Natural killer cell treated with Interleukin-12 subunit alpha and Interleukin-12 subunit beta and Interleukin-15 and Interleukin-18, amount 100 ng/mL, for 72 hours (primary cell): ENCODE data around the gene FOXI2. TPM values are rescaled to one million over a fixed set of nuclear protein-coding genes. Genes with fewer than 3 reads are reported as not detected.

Source experiments
- ATAC-seq, 2 donors: fragments of 150-1000 bp; cut with Tn5 transposase in 1 of 2; sonication (Bioruptor Pico), chemical (Tn5 transposase) in 1 of 2; 2 replicates each; pipeline ENCODE4 v1.10.0; 2021
- DNase-seq: peaks from one replicate; pipeline ENCODE4 v3.0.0; 2022; ENCODE audit warnings: low spot score
- H3K27ac Mint-ChIP-seq, 2 donors: 1 replicate in 1 of 2; 2 replicates in 1 of 2; pipeline ENCODE4 v1.8.0; 2022; ENCODE audit warnings: mixed read lengths in 2 of 2, mild to moderate bottlenecking in 1 of 2, moderate library complexity in 1 of 2
- H3K27me3 Mint-ChIP-seq, 2 donors: 1 replicate in 1 of 2; 2 replicates in 1 of 2; pipeline ENCODE4 v1.8.0; 2022; ENCODE audit warnings: mixed read lengths in 2 of 2
- H3K36me3 Mint-ChIP-seq: one replicate; pipeline ENCODE4 v1.8.0; 2022; ENCODE audit warnings: mixed read lengths
- H3K4me1 Mint-ChIP-seq, 2 donors: 1 replicate in 1 of 2; 2 replicates in 1 of 2; pipeline ENCODE4 v1.8.0; 2022; ENCODE audit warnings: low read depth in 2 of 2, mixed read lengths in 2 of 2, mild to moderate bottlenecking in 1 of 2
- H3K4me3 Mint-ChIP-seq: one replicate; pipeline ENCODE4 v1.8.0; 2022; ENCODE audit warnings: mixed read lengths
- H3K9me3 Mint-ChIP-seq: 2 replicates; pipeline ENCODE4 v1.8.0; 2022; ENCODE audit warnings: mixed read lengths
- total RNA-seq, 2 donors: library from RNA; stranded (reverse); gene quantifications; one replicate each; pipeline ENCODE4 v1.2.3, GENCODE V29; 2022

The FOXI2 gene
- total RNA-seq, 2 donors from 2014 or later, result not detected

DNA sequence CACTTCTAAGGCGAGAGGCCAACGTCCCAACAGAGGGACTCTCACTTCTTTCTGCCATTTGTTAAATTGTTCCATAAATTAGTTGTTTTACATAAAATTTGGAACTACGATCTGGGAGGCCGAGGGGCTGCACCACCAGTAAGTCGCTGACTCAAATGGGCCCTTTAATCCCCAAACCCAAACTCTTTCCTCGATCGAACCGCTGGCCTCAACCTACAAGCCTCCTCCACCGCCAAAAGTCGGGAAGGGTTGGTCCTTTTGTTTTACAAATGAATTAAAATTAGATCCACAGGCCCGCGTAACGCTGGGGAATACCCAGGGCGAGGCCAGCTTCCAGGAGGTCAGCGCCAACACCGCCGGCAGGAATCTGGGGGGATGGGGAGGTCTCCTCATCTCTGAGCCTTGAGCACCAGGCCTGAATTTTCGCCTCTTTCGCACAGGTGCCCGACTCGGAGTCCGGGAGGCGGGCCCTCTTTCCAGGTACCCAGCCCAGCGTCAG, 1.2 kb upstream of the FOXI2 start:
- Mint-ChIP-seq H3K36me3 (peaks cover 5% of the 10 kb centered on the region), H3K27me3 (peaks cover 20 to 22% of the 10 kb centered on the region in 2 donors), H3K9me3 (no peaks in the 10 kb centered on the region), H3K27ac (no peak overlapping the region), H3K4me1 (no peaks in the 10 kb centered on the region), H3K4me3 (no peak overlapping the region)
- DNase-seq (no peak), ATAC-seq (no peak)

DNA sequence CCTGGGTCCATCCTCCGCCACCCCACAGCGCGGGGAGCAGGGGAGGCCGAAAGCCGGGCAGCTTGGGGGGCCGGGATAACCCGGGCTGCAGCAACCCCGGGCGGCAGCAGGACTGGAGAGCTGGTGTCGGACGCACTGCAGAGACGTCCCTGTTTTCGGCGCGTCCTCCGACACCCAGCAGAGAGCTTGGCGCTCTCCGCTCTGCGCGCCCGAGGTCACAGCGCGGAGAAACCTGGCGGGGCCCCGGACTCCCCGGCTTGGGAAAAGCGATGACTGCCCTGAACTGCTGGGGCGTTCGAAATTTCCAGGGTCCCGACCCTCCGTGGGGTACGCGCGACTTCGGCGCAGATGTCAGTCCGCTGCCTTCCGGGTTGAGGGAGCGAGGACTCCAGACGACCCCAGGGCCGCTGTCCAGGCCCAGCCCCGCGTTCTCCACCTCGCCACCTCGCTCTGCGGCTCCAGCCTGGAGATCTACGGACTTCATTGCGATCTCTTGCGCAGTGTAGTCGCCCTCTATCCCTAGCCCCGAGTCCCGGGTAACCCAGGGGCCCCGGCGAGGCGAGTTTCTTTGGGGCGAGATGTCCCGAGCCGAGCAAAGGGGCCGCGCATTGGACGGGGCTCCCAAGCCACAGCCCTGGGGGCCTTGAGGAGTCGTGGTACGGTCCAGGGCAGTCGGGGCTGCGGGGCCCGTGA, 617 bp upstream of the FOXI2 start:
- Mint-ChIP-seq H3K4me3 (no peak overlapping the region), H3K4me1 (no peaks in the 10 kb centered on the region), H3K9me3 (no peaks in the 10 kb centered on the region), H3K27me3 (peaks cover 20 to 22% of the 10 kb centered on the region in 2 donors), H3K36me3 (peaks cover 5% of the 10 kb centered on the region), H3K27ac (no peak overlapping the region)
- peak in 1 of 2 donors; percentile 6 for ATAC-seq
- DNase-seq, result no peak

DNA sequence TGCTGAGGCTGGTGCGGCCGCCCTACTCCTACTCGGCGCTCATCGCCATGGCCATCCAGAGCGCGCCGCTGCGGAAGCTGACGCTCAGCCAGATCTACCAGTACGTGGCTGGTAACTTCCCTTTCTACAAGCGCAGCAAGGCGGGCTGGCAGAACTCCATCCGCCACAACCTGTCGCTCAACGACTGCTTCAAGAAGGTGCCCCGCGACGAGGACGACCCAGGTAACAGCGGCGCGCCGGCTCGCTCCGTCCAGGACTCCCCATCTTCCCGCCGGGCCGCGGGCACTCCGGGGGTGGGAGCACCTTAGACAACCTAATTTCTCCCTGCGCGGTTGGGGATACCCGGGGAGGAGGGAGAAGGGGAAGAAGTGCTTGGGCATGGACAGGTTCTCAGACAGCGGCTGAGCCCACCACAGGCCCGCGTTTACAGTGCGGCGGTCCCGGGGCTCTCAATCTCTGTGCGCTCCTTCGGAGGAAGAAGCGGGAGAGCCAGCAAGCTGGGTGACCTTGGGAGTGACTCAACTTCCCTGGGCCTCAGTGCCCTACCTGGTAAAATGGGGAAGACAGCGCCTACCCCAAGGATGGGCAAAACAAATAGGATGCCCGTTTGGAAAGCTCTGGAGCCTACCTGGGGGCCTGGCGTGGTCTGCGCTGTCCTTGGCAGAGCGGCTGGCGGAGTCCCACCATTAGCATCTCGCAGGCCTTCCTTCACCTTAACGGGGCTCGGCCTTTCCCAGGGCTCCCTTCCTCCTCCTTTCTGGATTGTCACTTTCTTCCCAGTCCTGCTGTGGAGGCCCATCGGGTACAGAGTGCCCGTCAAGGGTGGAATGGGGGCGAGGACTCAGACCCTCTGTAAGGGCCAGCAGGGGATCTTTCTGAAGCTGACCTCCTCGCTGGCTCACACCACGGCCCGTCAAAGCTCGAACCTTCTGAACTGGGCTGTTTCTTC, 852 bp downstream of the FOXI2 start:
- no peaks in the 10 kb centered on the region for H3K4me1 Mint-ChIP-seq
- ATAC-seq, result no peak

DNA sequence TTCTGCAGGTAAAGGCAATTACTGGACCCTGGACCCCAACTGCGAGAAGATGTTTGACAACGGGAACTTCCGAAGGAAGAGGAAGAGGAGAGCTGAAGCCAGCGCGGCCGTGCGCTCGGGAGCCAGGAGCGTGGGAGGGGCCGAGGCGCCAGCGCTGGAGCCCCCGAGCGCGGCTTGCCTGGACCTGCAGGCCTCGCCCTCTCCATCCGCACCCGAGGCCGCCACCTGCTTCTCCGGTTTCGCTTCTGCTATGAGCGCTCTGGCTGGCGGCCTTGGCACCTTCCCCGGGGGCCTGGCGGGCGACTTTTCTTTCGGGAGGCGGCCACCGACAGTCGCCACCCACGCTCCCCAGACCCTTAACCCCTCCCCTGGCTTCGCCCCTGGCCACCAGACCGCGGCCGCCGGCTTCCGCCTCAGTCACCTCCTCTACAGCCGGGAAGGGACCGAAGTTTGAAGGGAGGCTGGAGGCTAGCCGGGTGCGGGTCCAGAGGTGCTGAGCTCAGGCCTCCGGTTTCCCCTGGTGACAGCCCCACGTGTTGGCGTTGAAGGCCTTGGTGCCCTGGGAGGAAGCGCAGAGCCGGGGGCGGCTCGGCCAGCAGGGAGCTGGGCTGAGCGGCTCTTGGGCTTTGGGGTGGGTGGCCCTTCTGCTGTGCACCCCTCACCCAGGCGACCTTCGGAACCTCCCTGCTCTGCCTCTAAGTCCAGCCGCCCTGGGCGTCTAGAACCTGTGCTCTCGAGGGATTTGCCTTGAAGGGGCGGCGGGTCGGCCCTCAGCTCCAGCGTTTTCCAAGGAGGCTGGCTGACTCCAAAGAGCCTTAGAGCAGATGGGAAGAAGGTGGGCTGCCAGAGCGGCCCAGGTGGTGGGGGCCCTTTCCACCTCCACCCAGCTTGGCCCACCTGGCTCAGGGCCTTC, 1.8 kb downstream of the FOXI2 start:
- H3K27me3 Mint-ChIP-seq, result peaks cover 8 to 10% of the 10 kb centered on the region in 2 donors
- DNase-seq, result no peak
- no peaks in the 10 kb centered on the region for H3K4me1 Mint-ChIP-seq
- ATAC-seq, result no peak
- H3K4me3 Mint-ChIP-seq, result no peak overlapping the region
- no peaks in the 10 kb centered on the region for H3K9me3 Mint-ChIP-seq
- H3K27ac Mint-ChIP-seq, result no peak overlapping the region
- no peaks in the 10 kb centered on the region for H3K36me3 Mint-ChIP-seq

More for the DNA sequence above, 852 bp downstream of the FOXI2 start:
- Mint-ChIP-seq H3K4me3 (no peak overlapping the region), H3K27me3 (peaks cover 17 to 19% of the 10 kb centered on the region in 2 donors), H3K27ac (no peak overlapping the region), H3K9me3 (no peaks in the 10 kb centered on the region), H3K36me3 (peaks cover 5% of the 10 kb centered on the region)
- no peak for DNase-seq

DNA sequence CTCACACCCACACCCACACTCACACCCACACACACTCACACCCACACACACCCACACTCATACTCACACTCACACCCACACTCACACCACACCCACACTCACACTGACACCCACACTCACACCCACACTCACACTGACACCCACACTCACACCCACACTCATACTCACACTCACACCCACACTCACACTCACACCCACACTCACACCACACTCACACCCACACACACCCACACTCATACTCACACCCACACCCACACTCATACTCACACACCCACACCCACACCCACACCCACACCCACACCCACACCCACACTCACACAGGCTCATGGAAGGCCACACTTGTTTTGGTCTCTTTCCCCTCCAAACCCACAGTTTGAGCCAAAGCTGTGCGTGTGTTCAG, 2.9 kb downstream of the FOXI2 start:
- Mint-ChIP-seq H3K4me3 (no peak overlapping the region), H3K27me3 (peaks cover 0 to 8% of the 10 kb centered on the region in 2 donors), H3K9me3 (no peaks in the 10 kb centered on the region), H3K4me1 (no peaks in the 10 kb centered on the region), H3K27ac (no peak overlapping the region), H3K36me3 (no peaks in the 10 kb centered on the region)
- ATAC-seq (no peak), DNase-seq (no peak)

DNA sequence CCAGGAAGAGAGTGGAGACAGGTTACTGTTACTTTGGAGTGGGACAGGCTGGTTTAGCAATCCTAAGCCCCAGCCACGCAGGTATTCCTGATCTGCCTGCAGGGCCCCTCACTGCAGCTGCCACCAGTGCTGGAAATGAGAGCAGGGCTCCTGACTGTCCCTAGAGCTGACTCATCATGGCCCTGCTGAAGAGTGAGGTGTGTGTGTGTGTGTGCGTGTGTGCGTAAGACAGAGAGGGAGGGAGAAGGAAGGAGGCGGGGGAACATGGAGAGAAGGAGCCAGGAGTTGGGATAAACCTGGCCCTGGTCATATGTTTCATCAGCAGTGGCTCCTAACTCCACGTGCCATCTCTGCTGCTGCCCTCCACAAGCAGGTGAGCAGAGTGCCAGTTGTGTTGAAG, 3.6 kb downstream of the FOXI2 start:
- no peak for ATAC-seq
- Mint-ChIP-seq H3K4me3 (no peak overlapping the region), H3K9me3 (no peaks in the 10 kb centered on the region), H3K27me3 (peaks cover 0 to 6% of the 10 kb centered on the region in 2 donors), H3K27ac (no peak overlapping the region), H3K4me1 (no peaks in the 10 kb centered on the region), H3K36me3 (no peaks in the 10 kb centered on the region)
- no peak for DNase-seq

DNA sequence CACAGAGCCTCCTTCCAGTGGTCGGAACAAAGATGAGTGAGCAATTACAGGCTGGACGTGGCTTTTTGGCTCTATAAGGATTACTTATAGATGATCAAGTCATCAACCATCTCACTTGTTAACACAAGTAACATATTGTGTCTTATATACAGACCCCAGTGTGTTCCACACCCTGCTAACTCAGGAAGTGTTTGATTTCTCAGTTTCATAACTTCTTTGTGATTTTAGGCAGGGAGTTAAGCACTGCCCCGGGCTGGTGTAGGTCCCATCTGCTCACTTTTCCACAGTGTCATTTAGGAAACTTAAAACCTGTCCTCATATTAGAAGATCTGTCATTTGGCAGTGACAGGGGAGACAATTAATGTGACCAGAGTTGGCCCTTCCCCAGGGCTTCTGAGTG, 6.2 kb downstream of the FOXI2 start:
- Mint-ChIP-seq H3K27me3 (peaks cover 0 to 6% of the 10 kb centered on the region in 2 donors), H3K4me1 (no peaks in the 10 kb centered on the region), H3K9me3 (no peaks in the 10 kb centered on the region), H3K27ac (no peak overlapping the region), H3K36me3 (no peaks in the 10 kb centered on the region), H3K4me3 (no peak overlapping the region)
- no peak for ATAC-seq
- DNase-seq, result no peak

DNA sequence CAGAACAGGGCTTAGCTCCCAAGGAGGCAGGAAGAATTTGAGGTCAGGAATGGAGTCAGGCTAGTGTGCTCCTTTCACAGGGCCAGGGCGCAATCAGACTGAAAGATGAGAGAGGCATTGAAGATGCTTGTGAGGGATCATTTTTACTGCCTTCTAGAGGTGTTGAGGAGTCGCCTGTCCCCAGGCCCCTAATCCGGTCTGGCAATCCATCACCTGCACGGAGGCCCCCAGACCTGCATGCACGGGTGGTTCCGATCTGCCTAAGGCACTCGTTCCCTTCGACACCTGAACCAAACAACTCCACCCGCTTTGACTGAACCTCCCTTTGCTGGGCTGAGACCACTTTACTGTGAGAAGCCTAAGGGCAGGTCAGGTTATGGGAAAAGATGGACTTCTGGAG, 8.0 kb downstream of the FOXI2 start:
- Mint-ChIP-seq H3K36me3 (peaks cover 4% of the 10 kb centered on the region), H3K27ac (no peak overlapping the region), H3K27me3 (peaks cover 0 to 8% of the 10 kb centered on the region in 2 donors), H3K4me3 (no peak overlapping the region), H3K4me1 (no peaks in the 10 kb centered on the region), H3K9me3 (no peaks in the 10 kb centered on the region)
- no peak for DNase-seq
- ATAC-seq, result no peak

DNA sequence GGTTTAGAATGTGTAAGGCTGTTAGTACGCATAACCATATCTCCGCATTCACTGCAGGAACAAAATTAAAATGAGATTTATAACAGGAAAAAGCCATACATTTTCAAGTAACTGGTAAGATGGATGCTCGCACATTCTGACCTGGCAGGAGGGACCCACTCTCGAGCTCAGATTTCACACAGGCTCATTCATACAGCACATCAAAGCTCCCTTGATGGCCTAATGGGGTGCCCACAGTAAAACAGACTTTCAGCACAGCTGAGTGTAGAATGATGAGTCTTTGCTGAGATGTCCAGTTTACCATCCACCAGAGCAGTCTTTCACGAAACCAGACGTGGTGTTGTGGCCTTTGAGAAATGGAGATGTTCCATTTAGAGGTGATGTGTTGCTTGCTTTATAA, 8.9 kb downstream of the FOXI2 start:
- H3K4me3 Mint-ChIP-seq, result no peak overlapping the region
- no peaks in the 10 kb centered on the region for H3K9me3 Mint-ChIP-seq
- DNase-seq (no peak), ATAC-seq (no peak)
- peaks cover under 1 to 8% of the 10 kb centered on the region in 2 donors for H3K27me3 Mint-ChIP-seq
- H3K36me3 Mint-ChIP-seq, result peaks cover 4% of the 10 kb centered on the region
- H3K4me1 Mint-ChIP-seq, result no peaks in the 10 kb centered on the region
- no peak overlapping the region for H3K27ac Mint-ChIP-seq

DNA sequence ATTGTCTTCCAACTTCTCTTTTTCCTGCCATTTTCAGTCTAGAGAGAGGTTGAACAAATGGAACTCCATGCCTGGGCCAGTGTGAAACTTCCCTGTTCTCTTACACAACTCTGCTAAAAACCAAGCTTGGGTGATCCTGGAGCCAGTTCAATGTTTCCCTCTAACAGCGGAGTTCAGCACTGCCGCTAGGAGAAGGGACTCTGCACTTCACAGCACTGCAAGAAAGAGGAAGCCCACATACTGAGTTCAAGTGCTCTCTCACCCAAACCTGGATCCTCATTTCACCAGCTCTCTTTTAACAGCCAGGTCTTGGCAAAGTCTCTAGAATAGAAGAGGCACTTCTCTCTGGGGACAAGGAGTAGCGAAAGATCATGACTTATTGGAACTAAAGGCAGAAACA, 18.8 kb downstream of the FOXI2 start:
- Mint-ChIP-seq H3K27ac (no peak overlapping the region), H3K36me3 (no peaks in the 10 kb centered on the region), H3K9me3 (no peaks in the 10 kb centered on the region), H3K4me1 (no peaks in the 10 kb centered on the region), H3K4me3 (no peak overlapping the region), H3K27me3 (peaks cover 26 to 50% of the 10 kb centered on the region in 2 donors)
- ATAC-seq (no peak), DNase-seq (no peak)

DNA sequence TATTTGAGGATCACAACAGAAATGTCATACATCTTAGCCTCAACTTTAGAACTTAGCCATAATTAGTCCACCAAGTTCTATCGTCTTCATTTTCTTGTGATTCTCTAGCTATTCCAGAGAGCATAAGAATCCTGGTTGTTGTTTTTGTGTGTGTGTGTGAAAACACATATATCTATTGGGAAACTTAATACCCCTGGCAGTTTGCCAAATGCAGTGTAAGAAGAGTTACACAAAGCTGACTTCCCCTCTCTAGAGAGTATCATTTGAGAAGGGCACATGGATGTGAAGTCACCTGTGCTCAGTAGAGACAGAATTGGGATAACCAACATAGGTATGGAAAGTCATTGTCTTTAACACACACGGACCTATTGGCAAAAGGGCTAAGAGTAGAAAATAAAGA, 19.3 kb downstream of the FOXI2 start:
- H3K27ac Mint-ChIP-seq, result no peak overlapping the region
- H3K36me3 Mint-ChIP-seq, result no peaks in the 10 kb centered on the region
- ATAC-seq (no peak), DNase-seq (no peak)
- H3K4me1 Mint-ChIP-seq, result no peaks in the 10 kb centered on the region
- no peak overlapping the region for H3K4me3 Mint-ChIP-seq
- H3K27me3 Mint-ChIP-seq, result peaks cover 23 to 47% of the 10 kb centered on the region in 2 donors
- no peaks in the 10 kb centered on the region for H3K9me3 Mint-ChIP-seq

DNA sequence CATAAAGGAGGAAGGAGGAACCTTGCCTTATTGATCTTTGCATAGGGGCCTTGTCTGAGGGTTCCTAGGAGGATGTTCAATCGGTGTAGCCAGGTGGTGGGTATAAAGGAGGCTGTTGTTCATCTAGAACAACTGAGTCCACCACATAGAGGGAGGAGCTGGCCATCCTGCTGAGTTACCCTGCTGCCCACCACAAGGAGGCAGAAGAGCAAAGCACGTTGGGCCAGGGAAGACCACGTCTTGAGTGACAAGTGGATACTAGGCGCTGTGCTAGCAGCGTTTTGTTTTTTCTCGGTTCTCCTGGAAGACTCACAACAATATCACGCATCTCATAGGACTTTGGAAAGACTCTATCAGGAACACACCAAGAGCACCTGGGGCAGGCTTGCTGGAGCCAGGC, 20.0 kb downstream of the FOXI2 start:
- no peak overlapping the region for H3K27ac Mint-ChIP-seq
- H3K36me3 Mint-ChIP-seq, result no peaks in the 10 kb centered on the region
- H3K4me3 Mint-ChIP-seq, result no peak overlapping the region
- H3K4me1 Mint-ChIP-seq, result no peaks in the 10 kb centered on the region
- ATAC-seq (no peak), DNase-seq (no peak)
- H3K9me3 Mint-ChIP-seq, result no peaks in the 10 kb centered on the region
- peaks cover 29 to 52% of the 10 kb centered on the region in 2 donors for H3K27me3 Mint-ChIP-seq

DNA sequence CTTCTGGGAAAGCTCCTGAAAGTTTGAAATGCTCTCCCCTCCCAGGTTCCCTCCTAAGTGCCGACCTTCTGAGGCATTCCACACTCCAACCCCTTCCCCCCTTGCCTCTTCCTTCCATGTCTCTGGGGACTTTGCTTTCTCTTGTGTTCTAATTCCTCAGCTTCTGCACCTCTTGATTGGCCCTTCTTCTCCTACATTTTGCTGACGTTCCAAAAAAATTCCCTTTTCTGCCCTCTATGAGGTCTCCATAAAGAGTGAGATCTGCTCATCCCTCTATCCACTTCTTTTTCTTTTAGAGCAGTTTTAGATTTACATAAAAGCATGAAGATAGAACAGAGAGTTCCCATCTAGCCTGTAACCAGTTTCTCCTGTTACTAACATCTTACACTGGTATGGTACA, 22.3 kb downstream of the FOXI2 start:
- DNase-seq, result no peak
- Mint-ChIP-seq H3K27ac (no peak overlapping the region), H3K4me3 (no peak overlapping the region), H3K27me3 (peaks cover 32 to 57% of the 10 kb centered on the region in 2 donors), H3K9me3 (no peaks in the 10 kb centered on the region), H3K4me1 (no peaks in the 10 kb centered on the region), H3K36me3 (no peaks in the 10 kb centered on the region)
- no peak for ATAC-seq
